ENCODE data around the gene RAMP1.

DNA sequence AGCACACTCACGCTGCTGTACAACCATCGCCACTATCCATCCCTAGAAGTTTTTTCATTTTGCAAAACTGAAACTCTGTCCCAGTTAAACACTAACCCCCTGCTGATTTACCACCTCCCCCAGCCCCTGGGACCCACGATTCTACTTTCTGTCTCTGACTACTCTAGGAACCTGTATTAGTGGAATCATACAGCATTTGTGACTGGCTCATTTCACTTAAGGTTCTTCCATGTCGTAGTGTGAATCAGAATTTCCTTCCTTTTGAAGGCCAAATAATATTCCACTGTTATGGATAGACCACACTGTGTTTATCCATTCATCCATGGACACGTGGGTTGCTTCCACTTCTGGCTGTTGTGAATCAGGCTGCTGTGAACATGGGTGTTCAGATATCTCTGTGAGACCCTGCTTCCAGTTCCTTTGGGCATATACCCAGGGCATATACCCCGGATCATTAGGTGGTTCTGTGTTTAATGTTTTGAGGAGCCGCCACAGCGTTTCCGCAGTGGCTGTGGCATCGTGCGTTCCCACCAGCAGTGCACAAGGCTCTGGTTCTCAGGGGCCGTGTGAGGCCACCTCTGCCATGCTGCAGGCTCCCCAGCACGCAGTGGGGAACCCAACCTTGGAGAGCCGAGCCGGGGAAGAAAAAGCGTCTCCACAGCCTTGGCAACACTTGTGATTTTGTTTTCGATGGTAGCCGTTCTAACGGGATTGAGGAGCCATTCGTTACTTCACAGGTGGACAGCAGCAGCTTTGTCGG lies 10.1 kb downstream of the RAMP1 start:
- TF ChIP-seq ZBTB7A (IDR thresholded peaks at IDR 0.05; ENCODE audit: borderline replicate concordance, control insufficient read depth, low read depth, low read length) (no peak), RBM39 (optimal IDR thresholded peaks at IDR 0.05; ENCODE audit: low read depth, low read length) (no peak), CHD1 (IDR thresholded peaks at IDR 0.05; ENCODE audit: low read length) (no peak), ZNF146 (CRISPR knock-in tag; IDR thresholded peaks at IDR 0.05; ENCODE audit: unreplicated experiment) (no peak), SIN3B (IDR thresholded peaks at IDR 0.05; ENCODE audit: low read depth) (no peak), RAD21 (CRISPR knock-in tag; conservative IDR thresholded peaks at IDR 0.05 in 1 of 2, IDR thresholded peaks at IDR 0.05 in 1 of 2) (no peak), TAL1 (IDR thresholded peaks at IDR 0.05) (no peak), ESRRA (IDR thresholded peaks at IDR 0.05; ENCODE audit: borderline replicate concordance, low read depth) (no peak), CBFB (CRISPR knock-in tag; IDR thresholded peaks at IDR 0.05) (no peak), POLR2AphosphoS5 (IDR thresholded peaks at IDR 0.05; ENCODE audit: control insufficient read depth, insufficient read depth, low read depth, low read length) (no peak), SOX6 (IDR thresholded peaks at IDR 0.05) (no peak)
- TF ChIP-seq, protein P1, sequence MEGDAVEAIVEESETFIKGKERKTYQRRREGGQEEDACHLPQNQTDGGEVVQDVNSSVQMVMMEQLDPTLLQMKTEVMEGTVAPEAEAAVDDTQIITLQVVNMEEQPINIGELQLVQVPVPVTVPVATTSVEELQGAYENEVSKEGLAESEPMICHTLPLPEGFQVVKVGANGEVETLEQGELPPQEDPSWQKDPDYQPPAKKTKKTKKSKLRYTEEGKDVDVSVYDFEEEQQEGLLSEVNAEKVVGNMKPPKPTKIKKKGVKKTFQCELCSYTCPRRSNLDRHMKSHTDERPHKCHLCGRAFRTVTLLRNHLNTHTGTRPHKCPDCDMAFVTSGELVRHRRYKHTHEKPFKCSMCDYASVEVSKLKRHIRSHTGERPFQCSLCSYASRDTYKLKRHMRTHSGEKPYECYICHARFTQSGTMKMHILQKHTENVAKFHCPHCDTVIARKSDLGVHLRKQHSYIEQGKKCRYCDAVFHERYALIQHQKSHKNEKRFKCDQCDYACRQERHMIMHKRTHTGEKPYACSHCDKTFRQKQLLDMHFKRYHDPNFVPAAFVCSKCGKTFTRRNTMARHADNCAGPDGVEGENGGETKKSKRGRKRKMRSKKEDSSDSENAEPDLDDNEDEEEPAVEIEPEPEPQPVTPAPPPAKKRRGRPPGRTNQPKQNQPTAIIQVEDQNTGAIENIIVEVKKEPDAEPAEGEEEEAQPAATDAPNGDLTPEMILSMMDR (IDR thresholded peaks at IDR 0.05 in 2 of 3, conservative IDR thresholded peaks at IDR 0.05 in 1 of 3; ENCODE audit: insufficient read depth in 2 of 3, low read depth in 1 of 3, low read length in 3 of 3): no peak
- TF ChIP-seq, protein P2, sequence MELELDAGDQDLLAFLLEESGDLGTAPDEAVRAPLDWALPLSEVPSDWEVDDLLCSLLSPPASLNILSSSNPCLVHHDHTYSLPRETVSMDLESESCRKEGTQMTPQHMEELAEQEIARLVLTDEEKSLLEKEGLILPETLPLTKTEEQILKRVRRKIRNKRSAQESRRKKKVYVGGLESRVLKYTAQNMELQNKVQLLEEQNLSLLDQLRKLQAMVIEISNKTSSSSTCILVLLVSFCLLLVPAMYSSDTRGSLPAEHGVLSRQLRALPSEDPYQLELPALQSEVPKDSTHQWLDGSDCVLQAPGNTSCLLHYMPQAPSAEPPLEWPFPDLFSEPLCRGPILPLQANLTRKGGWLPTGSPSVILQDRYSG (tag; conservative IDR thresholded peaks at IDR 0.05; ENCODE audit: low read depth): no peak
